GM12873 (cell line): ENCODE results near the gene SKA3.

Experiments used
- CTCF ChIP-seq: IDR thresholded peaks from 2 replicates; pipeline ENCODE4 v1.5.1; 2012; ENCODE audit warnings: low read depth, mild to moderate bottlenecking, moderate library complexity, low read length, control low read depth; ENCODE audit not compliant: insufficient read depth; ENCODE audit errors: missing control alignments

Gene SKA3

GRCh38 chr13:21138561-21138960 is 37.8 kb downstream of the SKA3 start:
- TF ChIP-seq CTCF, result no peak

- TF ChIP-seq CTCF, result no peak
Measured at GRCh38 chr13:21137696-21138095, 38.7 kb downstream of the SKA3 start.

GRCh38 chr13:21134475-21134874 is 41.9 kb downstream of the SKA3 start:
- TF ChIP-seq CTCF, result no peak

- no peak for TF ChIP-seq CTCF
Measured at GRCh38 chr13:21133077-21133476, 43.3 kb downstream of the SKA3 start.

GRCh38 chr13:21130116-21130515 is 46.2 kb downstream of the SKA3 start:
- TF ChIP-seq CTCF, result no peak

- no peak for TF ChIP-seq CTCF
Measured at GRCh38 chr13:21124852-21125251, 51.5 kb downstream of the SKA3 start.

- TF ChIP-seq CTCF, result no peak
Measured at GRCh38 chr13:21123956-21124355, 52.4 kb downstream of the SKA3 start.
